CD4-positive, alpha-beta T cell treated with Interleukin-10 for 1 hour (primary cell): Measurements from ENCODE around the gene PITPNM2.

ENCODE experiments used
- DNase-seq: peaks from one replicate; pipeline ENCODE4 v3.0.0-alpha.2; 2020

PITPNM2 gene

DNA sequence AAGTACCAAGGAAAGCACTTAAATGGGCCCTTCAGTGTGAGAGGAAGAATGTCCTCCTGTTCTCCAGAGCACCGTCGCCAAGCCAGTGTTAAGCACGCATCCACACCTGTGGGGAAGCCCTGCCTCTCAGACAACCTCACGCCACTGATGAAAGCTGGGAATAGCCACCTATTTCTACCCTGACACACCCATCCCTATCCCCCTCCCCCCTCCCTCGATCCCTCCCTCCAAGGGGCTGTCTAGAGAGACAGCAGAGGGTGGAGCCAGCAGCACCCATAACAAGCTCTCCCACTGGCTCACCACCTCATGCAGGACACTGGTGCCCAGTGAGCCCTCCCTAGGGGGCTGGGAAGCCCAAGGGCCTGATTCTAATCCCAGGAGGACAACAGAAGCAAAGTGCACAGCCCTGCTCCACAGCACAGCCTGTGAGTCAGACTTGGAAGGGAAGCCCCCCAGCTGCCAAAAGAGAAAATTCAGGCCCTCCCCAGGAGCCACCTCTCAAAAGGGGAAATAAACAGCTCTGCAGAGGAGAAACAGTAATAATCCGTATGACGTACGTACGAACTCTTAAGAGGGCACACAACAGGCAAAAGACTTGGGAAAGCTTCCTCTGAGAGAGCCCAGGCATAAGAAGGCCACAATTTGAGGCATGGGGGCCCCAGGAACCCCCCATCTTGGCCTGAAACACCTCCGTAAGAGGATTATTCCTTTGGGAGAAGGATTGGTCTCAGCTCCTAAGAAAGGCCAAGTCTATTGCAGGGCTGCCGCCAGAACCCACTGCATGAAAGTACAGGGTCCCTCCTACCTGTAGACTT lies 7.8 kb downstream of the PITPNM2 start:
- DNase-seq: no peak

DNA sequence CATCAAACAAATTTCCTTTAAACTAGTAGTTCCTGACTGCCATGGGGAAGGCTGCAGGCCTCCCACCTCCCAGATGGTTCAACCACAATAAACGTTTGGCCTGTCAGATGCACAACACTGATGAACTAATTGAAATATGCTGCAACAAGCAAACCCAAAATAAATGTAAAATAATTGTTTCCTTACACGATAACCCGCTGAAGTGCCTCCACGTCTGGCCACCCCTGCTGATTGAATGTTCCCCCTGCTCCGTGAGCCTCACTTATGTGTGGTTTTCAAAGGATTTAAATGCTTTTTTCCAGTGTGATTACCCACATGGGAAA lies 8.4 kb downstream of the PITPNM2 start:
- no peak for DNase-seq

DNA sequence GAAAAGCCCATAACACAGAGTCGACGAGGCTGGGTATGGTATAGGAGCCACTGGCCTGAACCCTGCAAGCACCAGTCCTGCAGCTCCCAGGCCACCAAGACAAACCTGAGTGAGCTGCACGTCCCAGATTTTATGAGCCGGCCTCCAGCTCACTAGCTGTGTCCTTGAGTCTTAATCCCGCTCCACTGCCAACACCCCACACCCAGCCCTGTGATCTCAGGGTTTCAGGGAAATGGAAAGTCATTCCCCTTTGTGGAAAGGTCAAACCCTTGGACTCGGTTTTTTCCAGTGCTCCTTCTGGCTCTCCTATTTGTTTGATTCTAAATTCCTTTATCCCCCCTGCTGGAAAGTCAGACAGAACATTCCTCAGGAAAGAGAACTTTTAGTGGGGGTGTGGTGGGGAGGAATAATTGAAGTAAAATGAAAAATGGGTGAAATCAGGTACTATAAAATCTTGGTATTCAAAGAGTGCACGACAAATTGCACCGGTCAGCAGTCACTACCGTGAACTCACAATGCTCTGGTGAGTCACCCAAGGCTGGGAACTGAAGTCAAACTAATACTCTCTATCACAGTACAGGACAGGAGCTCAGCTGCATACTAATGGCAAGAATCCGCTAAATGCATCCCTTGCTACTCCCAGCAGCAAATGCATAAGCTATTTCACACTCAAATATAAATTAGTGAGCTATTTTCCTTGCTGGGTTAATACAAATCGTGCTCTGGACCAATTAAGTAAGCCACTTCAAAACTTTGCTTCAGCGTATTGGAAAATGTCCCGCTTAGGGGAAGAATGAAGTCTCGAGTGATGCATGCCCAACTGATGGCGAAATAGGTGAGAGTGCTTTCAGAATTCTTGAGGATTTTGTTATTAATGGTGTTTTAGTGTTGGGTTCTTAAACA lies 9.0 kb downstream of the PITPNM2 start:
- DNase-seq: no peak

DNA sequence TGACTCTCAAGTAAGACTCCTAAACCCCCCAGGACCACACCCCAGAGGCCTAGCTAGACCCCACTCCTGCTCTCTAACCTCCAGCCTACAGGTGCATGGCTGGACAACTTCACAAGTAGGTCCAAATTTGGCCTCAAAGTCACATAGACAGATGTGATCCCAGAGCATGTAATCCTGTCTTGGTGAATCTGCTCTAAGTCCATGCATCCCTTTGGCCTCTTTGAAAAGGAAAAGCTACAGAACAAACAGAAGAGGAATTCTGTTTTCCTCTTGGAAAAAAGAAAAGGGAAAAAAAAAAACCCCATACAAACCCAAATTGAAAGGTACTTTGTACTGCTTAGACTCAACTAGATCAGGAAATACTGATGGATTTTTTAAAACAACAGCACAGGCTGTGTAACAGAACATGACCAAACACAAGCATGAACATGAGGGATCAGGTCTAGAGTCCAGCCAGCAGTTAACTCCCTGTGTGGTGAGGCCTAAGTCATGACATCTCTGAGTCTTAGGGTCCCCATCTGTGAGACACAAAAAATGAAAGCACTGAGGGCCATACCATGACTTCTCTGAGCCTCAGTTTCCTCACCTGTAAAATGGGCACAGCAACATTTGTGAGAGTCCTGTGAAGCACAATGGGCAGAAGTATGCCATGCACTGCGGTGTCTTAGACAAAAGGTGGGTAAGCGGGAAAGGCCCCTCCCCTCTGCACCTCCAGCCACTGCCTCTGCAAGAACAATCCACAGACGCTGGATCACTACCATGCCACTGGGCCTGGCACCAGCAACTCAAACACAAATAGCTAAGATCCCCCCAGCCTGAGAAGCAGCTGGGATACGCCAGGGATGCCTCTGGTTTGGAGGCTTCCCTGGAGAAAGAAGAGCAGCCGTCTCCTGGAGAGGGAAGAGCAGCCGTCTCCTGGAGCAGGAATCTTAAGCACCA lies 9.9 kb downstream of the PITPNM2 start:
- no peak for DNase-seq

DNA sequence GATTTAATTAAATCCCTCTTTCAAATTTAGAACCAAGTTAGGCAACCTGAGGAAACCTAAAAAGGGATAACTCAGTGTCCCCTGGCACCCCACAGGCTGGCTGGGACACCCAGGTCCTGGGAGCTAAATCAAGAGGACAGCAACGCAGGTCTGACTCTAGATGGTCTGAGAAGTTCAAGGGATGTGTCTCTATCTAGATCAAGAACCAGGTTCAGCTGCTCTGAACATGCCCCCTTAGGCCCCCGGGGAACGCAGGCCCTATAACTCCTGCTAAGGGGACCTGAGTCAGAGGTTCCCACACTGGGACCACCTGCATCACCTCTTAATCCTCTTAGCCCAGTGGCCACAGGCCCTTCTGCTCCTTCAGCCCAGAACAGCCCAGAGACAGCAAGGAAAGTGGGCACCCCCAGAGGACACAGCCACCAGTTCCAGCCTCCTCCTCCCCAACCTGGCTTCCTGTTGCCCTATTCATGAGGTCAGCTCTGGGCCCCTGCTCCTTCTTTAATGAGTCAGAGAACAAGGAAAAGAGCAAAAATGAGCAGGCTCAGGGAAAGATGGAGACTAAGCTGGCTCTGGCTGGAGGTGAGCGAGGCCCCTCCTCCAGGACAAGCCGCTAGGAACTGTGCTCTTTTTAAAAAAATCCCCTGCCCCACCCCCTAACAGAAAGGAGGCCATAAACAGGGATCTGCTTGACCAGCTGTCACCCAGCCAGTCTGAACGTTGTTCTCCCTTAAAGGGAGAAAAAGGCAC lies 10.8 kb downstream of the PITPNM2 start:
- DNase-seq: no peak

DNA sequence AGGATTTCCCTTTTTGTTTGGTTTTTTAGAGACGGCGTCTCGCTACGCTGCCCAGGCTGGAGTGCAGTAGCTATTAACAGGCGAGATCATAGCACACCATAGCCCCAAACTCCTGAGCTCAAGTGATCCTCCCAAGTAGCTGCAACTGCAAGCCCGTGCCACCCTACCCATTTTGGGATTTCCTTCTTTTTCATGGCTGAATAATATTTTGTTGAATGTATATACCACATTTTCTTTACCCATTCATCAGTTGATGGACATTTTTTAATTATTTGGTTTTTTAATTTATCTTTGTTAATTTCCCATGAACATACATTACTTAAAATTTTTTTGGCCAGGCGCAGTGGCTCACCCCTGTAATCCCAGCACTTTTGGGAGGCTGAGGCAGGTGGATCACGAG lies 15.2 kb downstream of the PITPNM2 start:
- no peak for DNase-seq

DNA sequence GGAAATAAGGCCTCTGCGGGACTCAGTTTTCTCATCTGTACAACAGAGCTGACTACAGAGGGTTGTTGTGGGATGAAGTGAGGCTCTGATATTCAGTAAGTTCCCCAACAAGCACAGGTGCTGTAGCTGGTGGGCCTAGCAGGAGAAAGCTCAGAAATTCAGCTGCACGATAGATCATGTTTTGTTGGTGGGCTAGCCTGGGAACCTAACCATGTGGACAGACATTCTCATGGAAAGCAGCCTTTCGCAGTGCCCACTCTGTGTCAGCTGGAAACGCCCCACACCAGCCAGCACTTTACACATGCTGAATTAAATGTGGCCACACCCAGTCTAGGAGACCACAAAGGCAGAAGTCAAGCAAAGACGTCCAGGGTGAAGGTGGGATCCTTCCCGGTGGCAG lies 16.1 kb downstream of the PITPNM2 start:
- no peak for DNase-seq

DNA sequence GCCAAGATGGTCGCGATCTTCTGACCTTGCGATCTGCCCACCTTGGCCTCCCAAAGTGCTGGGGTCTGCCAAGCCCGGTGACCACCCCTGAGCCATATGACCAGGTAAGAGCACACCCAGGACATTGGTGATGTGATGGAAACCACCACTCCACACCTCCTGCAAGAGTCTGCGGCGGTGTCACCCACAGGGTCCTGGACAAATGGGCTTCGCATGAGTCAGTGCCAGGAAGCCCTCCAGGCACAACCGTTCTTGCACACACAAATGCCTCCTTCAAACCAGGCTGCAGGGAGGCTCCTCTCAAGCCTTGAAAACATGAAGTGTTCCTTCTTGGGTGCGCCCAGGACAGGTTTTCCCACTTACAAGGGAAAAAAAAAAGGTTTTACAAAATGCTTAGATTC lies 16.6 kb downstream of the PITPNM2 start:
- DNase-seq: no peak

DNA sequence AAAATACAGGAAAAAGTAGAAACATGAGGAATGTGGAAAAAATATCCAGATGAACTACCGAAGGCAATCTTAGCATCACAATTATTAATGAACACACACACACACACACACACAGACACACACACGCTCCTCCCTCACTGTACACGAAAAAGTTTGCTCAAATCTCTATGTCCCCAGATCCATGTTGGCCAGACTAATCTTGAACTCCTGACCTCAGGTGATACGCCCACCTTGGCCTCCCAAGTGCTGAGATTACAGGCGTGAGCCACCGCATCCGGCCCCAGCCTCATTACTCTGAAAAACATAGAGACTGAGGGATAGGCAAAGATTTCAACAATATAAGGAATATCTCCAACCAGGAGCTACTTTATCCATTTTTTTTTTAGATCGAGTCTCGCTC lies 17.2 kb downstream of the PITPNM2 start:
- DNase-seq: no peak

DNA sequence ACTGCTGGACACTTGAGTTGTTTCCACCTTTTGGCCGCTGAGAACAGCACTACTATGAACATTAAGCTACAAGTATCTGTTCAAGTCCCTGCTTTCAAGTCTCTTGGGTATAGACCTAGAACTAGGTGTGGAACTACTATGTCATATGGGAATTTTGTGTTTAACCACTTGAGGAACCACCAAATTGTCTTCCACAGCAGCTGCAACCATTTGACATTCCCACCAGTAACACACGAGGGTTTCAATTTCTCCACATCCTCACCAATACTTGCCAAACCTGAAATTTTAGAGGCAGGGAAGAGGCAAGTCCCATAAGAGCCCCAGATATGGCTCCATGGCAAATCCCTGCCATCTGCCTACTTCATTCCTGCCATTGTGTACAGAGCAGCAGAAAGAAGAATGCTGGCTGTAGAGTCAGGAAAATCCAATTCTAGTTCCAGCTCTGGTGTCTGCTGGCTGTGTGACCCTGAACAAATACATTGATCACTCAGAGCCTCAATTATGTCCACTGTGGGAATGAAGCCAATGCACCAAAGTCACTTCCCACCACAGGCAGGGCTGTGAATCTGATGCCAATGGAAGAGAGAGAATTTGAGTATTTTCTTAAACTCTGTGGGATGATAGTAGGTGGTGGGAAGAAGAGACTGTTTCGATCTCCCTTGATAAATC lies 17.8 kb downstream of the PITPNM2 start:
- DNase-seq: no peak

DNA sequence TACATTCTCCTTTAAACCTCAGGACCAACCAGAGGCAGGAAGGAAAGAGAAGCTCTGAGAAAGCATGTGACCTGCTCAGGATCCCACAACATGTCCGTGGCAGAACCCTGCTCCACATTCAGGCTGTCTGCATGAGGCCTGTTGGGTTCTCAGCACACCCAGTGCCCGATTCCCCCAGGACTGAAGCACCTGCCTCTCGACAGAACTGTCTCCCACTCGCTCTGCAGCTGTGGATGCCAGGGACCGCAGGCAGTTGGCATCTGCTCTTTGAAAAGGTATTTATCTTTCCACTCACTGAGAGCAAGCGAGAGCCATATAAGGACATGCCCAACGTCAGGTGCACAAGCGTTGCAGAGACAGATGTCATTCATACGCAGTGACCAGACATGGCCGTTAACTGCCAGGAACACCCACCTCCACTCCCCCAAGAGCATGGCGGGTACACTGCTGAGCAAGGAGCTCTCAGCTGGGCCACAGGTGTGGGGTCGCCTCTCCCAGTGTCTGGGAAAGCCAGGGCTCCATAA lies 18.9 kb downstream of the PITPNM2 start:
- peak; percentile 52 for DNase-seq

DNA sequence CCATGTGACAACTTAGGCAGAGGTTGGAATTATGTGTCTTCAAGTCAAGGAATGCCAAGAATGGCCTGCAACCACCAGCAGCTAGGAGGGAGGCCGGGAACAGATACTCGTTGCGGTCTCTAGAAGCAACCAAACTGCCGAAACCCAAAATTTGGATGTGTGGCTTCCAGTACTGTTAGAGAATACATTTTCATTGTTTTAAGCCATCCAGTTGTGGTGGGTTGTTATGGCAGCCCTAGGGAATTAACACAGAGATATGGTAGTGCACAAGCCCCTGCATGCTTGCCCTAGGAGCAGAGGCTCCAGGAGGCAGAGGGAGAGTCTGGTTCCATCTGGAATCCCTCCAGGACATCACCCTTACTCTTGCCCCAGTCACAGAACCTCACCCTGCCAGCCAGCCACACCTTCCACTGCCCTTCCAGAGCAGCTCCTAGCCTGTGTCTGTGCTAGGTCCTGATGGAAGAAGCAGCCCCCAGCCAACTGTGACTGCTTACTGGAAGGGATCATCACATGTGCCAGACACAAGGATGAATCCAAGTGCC lies 19.5 kb downstream of the PITPNM2 start:
- DNase-seq: no peak

DNA sequence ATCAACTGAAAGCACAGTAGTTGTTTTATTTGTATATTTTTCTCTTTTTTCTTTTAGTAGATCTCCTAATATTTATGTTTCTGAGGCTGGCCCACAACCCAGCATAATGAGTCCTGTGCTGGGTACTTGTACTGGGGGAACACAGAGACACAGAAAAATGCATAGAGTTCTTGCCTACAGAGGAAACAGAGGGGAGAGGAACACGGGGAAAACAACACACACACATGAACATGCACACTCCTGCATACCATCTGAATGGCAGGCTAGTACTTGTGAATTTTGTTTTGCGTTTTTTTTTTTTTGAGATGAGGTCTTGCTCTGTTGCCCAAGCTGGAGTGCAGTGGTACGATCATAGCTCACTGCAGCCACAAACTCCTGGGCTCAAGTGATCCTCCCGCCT lies 21.3 kb downstream of the PITPNM2 start:
- DNase-seq: no peak

DNA sequence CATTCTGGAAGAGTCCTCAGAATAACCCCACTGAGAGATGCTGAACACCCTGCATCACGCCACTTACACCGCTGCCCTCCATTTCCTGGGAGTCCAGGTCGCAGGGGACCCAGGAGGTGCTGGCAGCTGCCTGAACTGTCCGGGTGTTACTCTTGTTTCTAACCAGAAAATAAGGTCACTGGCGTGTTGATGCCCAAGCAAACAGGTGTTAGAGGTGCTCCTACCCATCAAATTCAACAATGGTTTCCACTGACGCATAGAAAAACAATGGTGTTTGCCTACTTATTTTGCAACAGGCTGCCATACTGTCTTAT lies 23.8 kb downstream of the PITPNM2 start:
- no peak for DNase-seq

DNA sequence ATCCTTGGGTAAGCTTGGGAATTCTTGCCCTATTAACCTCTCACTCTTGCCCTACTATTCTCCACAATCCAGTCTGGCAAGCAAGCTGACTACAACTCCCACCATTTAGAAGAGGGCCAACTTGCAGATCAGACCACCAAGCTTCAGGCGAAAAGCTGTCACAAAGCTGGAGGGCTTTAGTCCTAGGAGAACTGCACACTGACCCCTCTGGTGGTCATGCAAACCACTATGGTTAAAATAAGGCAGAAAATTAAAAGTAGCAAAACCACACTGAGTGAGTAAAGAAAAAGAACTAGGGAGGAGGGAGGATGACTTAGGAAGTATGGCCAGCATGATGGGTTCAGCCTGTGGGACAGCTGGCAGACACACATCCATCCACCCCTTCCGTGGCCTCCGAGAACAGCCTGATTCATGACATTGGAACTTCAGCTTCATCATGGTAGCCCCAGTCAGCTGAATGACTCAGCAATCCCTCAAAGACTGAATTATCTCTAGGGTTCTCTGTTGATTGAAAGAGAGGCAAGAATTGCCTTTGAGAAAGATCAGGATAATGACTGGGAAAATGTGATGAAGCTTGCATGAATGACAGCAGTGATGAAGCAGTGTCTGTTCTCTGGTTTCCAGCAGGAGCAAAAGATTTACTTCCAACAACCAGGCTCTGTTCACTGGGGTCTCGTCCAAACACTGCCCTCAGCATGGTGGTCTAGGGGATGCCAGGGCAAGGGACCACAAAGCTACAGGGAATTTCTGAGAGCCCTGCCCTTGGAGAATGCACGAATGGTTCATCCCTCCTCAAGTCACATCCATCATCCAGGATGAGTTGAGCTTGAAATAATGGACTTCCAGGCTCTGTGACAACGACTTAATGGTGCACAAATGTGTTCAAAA lies 24.4 kb downstream of the PITPNM2 start:
- no peak for DNase-seq

DNA sequence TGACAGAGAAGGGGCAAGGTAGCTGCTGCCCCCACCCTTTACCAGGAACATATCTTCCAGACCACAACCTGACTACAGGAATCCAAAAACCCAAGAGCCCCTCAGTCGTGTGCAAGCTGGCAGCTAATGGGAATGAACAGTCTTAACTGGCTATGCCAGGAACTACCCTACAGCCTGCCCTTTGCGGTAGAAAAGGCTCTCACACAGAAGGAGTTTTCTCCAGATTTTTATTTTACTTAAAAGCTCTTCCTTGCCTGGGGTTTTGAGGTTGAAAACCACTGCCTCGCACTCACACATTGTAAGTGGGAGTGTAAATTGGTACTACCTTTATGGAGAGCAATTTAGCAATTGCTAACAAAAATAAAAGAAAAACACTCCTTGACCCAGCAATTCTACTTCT lies 28.3 kb downstream of the PITPNM2 start:
- DNase-seq: no peak

DNA sequence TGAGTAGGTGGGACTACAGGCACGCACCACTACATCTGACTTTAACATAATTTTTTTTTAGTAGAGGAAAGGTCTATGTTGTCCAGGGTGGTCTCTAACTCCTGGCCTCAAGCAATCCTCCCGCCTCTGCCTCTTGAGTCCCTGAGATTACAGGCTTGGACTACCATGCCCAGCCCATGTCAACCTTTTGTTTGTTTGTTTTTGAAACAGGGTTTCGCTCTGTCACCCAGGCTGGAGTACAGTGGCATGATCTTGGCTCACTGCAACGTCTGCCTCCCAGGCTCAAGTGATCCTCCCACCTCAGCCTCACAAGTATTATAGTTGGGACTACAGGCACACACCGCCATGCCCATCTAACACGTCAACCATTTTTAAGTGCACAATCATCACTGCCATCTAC lies 29.2 kb downstream of the PITPNM2 start:
- DNase-seq: no peak

DNA sequence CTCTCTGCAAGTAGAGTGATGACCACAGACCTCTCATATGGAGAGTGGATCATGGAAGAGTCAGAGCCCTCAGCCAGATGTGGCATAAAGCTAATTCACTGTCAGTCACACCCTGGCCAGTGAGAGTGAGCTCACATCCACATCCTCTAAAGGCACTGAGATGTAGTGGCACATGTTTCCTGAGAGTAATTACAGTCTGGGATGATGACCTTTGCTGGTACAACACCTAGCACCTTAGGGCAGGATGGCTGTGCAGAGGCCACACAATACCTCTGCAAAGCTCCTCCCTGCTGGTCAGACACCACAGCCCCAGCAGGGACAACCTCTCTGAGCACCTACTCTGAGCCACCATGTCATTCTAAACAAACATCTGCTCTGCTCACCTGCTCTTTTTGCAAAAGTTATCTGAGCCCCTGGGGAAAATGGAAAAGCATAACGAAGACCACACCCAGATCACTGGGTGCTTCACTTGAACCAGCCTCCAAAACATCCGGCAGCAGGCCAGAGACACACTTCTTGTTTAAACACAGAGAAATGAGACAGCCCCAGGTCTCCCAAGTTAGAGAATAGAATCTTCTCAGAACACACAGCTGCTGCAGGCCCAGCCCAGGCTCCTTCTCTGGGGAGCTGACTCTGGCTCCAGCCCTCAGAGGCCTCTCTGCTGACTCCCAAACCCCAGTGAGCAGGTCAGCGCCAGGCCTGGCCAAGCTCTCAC lies 30.3 kb downstream of the PITPNM2 start:
- peak; percentile 15 for DNase-seq

DNA sequence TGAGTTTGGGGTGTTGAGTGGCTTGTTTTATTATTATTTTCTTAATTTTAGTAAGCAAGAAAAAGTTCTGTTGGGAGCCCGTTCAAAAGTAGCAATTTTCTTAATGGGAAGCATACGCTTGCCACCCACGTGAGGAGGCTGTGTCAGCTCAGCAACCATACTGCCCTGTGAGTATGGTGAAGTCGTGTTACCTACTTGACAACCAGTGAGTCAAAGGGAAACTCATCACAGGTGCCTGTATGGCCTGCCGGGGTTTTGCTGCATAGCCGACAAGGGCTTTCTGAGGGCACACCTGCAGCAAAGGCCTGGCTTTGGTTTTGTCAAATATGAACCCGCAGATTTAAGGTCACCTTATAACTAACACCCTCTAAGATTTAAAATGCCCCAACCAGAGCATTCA lies 31.1 kb downstream of the PITPNM2 start:
- DNase-seq: peak; percentile 30

DNA sequence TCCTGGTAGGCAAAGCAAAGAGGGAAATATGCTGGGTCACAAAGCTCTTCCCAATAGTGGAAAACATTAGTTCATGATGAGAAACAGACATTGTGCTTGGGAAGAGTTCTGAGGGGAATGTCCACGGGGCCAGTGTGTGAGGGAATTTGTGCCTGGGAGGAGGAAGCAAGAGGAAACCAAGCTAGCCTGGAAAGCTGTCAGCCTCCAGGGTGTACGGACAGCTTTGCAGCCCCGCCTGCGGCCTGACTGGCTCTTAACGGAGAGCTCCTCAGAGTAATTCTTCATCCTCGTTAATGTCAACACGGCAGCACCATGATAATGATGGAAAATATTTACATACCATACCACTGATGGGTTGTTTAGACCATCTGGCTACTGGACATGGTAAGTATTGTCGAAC lies 32.4 kb downstream of the PITPNM2 start:
- no peak for DNase-seq
